ENCODE measurements around the gene HIF1AN. TPM values are rescaled to one million over a fixed set of nuclear protein-coding genes. Genes with fewer than 3 reads are reported as not detected.

Gene HIF1AN
- total RNA-seq = 10 to 100 TPM; 35.2 to 35.3 TPM
- long read RNA-seq, full-length matches to known transcripts = 39 of 56 reads
- long read RNA-seq, partial matches to known transcripts = 4 of 56 reads
- long read RNA-seq, other reads (novel, unspliced or antisense) = 13 of 56 reads

- ATAC-seq = peak; percentile 96
- peak; percentile 88 to 89 for DNase-seq
- intact Hi-C loops (cut with DNase I, micrococcal nuclease) = no loop called here
Observed at GRCh38 chr10:100535715-100536353, at the start of gene HIF1AN. TSS of gene HIF1AN (plus strand) at chr10:100535943. CDS start at chr10:100535959, 16 bp downstream.

- ATAC-seq (no peak), DNase-seq (no peak)
- intact Hi-C loops (cut with DNase I, micrococcal nuclease) = no loop called here
Observed at GRCh38 chr10:100487529-100487928, 48.2 kb upstream of the HIF1AN start.

- DNase-seq = no peak
- intact Hi-C loops (cut with DNase I, micrococcal nuclease) = no loop called here
- no peak for ATAC-seq
Observed at GRCh38 chr10:100489396-100489795, 46.3 kb upstream of the HIF1AN start.

GRCh38 chr10:100490531-100490930, 45.2 kb upstream of the HIF1AN start:
- DNase-seq = no peak
- intact Hi-C loops (cut with DNase I, micrococcal nuclease) = no loop called here
- ATAC-seq = no peak

- intact Hi-C loops (cut with DNase I, micrococcal nuclease) = no loop called here
- DNase-seq = no peak
- ATAC-seq = no peak
Observed at GRCh38 chr10:100496567-100496966, 39.2 kb upstream of the HIF1AN start.

GRCh38 chr10:100498059-100498458, 37.7 kb upstream of the HIF1AN start:
- ATAC-seq = no peak
- intact Hi-C loops (cut with DNase I, micrococcal nuclease) = no loop called here
- DNase-seq = no peak

GRCh38 chr10:100501423-100501822, 34.3 kb upstream of the HIF1AN start:
- DNase-seq = no peak
- intact Hi-C loops (cut with DNase I, micrococcal nuclease) = no loop called here
- ATAC-seq = no peak

GRCh38 chr10:100502926-100503494, 32.7 kb upstream of the HIF1AN start:
- DNase-seq (no peak), ATAC-seq (no peak)
- intact Hi-C loops (cut with DNase I, micrococcal nuclease) = no loop called here

GRCh38 chr10:100504096-100504495, 31.6 kb upstream of the HIF1AN start:
- intact Hi-C loops (cut with DNase I, micrococcal nuclease) = no loop called here
- no peak for DNase-seq
- ATAC-seq = no peak

GRCh38 chr10:100505164-100505563, 30.6 kb upstream of the HIF1AN start:
- intact Hi-C loops (cut with DNase I, micrococcal nuclease) = no loop called here
- ATAC-seq (no peak), DNase-seq (no peak)

GRCh38 chr10:100506596-100507356, 29.0 kb upstream of the HIF1AN start:
- ATAC-seq (no peak), DNase-seq (no peak)
- intact Hi-C loops (cut with DNase I, micrococcal nuclease) = no loop called here

- ATAC-seq (no peak), DNase-seq (no peak)
- intact Hi-C loops (cut with DNase I, micrococcal nuclease) = no loop called here
Observed at GRCh38 chr10:100507357-100507732, 28.4 kb upstream of the HIF1AN start.

- DNase-seq (no peak), ATAC-seq (no peak)
- intact Hi-C loops (cut with DNase I, micrococcal nuclease) = no loop called here
Observed at GRCh38 chr10:100508266-100508665, 27.5 kb upstream of the HIF1AN start.

GRCh38 chr10:100508691-100509150, 27.0 kb upstream of the HIF1AN start:
- ATAC-seq = peak; percentile 83
- intact Hi-C loops (cut with DNase I, micrococcal nuclease) = no loop called here
- no peak for DNase-seq

- no peak for ATAC-seq
- DNase-seq = no peak
- intact Hi-C loops (cut with DNase I, micrococcal nuclease) = no loop called here
Observed at GRCh38 chr10:100509241-100509840, 26.4 kb upstream of the HIF1AN start.

- DNase-seq = no peak
- no peak for ATAC-seq
- intact Hi-C loops (cut with DNase I, micrococcal nuclease) = loop anchor here in 1 of 2 donors (10.0 kb wide), 1 partner anchor 76 kb away; no protein-coding TSS in a partner anchor
Observed at GRCh38 chr10:100510533-100511308, 25.0 kb upstream of the HIF1AN start.

- ATAC-seq (no peak), DNase-seq (no peak)
- intact Hi-C loops (cut with DNase I, micrococcal nuclease) = loop anchor here in 1 of 2 donors (10.0 kb wide), 1 partner anchor 81 kb away; no protein-coding TSS in a partner anchor
Observed at GRCh38 chr10:100515612-100516011, 20.1 kb upstream of the HIF1AN start.

GRCh38 chr10:100516847-100517246, 18.9 kb upstream of the HIF1AN start:
- ATAC-seq (no peak), DNase-seq (no peak)
- intact Hi-C loops (cut with DNase I, micrococcal nuclease) = loop anchor here in 1 of 2 donors (10.0 kb wide), 1 partner anchor 82 kb away; no protein-coding TSS in a partner anchor
